Measurements from ENCODE around the gene UQCR11.

DNA sequence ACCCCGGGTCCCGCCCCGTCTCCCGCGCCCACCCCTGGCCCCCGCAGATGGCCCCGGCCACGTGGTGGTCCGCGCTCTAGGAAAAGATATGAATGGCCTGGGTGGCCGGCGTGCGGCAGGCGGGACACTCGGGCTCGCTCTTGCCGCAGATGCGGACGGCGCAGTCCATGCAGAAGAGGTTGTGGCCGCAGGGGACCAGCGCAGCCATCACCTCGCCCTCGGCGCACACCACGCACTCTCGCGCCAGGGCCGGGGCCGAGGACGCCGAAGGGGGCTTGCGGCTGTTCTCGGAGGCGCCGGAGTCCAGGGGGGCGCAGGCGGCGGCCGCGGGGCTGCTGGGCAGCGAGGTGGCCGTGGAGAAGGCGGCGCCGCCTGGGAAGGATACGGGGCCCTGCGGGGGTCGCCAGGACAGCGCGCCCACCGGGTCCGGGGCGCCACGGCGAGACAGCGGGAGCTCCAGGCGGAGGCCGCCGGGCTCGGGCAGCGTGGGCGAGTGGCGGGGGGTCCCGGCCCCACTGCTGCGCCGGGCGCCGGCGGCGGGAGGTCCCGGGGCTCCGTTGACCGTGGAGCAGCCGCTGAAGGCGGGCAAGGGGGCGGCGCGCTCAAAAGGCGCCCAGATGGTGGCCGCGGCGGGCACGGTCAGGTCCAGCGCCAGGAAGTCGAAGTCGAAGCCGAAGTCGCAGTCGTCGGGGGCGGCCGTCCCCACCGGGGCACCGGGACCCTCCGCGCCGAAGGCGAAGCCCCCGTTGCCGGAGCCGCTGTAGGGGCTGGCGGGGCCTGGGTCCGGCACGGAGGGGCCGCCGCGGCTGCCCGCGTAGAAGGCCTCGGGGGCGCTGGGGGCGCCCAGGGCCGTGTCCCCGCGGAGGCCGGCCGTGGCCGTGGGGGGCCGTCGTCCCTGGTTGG is 49.5 kb downstream of the UQCR11 start:
- TF ChIP-seq POLR2AphosphoS5 (IDR thresholded peaks at IDR 0.05), result no peak
- TF ChIP-seq CTCF (IDR thresholded peaks at IDR 0.05), result no peak
- TF ChIP-seq POLR2A (IDR thresholded peaks at IDR 0.05), result no peak

All from gastroesophageal sphincter (tissue), 3 donors.